ENCODE measurements around the gene SLC5A1. TPM values are rescaled to one million over a fixed set of nuclear protein-coding genes. Genes with fewer than 3 reads are reported as not detected.

The SLC5A1 gene
- total and polyA plus RNA-seq, 2 of the 8 experiments (the other 6 are each of a cell fraction or from before 2014, with no cell fraction given) = 0.06 TPM; not detected in 1

DNA sequence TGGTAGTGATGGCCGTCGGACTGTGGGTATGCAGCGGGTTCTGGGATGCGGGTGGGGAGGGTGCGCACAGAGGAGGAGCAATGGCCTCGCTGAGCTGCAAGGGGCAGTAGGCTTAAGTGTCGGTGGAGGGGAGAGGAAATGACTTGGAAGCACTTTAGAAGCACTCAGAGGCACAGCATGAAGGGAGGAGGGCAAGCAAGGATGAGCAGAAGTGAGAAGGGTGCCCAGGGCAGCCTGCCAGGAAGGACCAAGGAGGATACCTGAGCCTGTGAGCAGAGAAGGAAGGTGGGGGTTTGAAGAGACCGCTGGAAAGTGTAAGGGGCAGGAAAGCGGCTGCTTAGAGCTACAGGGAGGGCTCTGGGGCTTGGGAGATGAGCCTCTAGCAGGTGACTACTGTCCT, 330 bp downstream of the SLC5A1 start (continued):
- TF ChIP-seq, protein P1, sequence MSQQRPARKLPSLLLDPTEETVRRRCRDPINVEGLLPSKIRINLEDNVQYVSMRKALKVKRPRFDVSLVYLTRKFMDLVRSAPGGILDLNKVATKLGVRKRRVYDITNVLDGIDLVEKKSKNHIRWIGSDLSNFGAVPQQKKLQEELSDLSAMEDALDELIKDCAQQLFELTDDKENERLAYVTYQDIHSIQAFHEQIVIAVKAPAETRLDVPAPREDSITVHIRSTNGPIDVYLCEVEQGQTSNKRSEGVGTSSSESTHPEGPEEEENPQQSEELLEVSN (IDR thresholded peaks at IDR 0.05) = no peak
- TF ChIP-seq PHF8 (conservative IDR thresholded peaks at IDR 0.05; ENCODE audit: low read depth, low read length) (no peak), RNF2 (IDR thresholded peaks at IDR 0.05; ENCODE audit: borderline replicate concordance, low read depth, low read length, missing control alignments, poor library complexity, severe bottlenecking) (no peak), SIRT6 (IDR thresholded peaks at IDR 0.05; ENCODE audit: low read length) (no peak), GABPA (IDR thresholded peaks at IDR 0.05; ENCODE audit: borderline replicate concordance, insufficient read depth, low read length) (no peak)
- TF ChIP-seq, protein P2, sequence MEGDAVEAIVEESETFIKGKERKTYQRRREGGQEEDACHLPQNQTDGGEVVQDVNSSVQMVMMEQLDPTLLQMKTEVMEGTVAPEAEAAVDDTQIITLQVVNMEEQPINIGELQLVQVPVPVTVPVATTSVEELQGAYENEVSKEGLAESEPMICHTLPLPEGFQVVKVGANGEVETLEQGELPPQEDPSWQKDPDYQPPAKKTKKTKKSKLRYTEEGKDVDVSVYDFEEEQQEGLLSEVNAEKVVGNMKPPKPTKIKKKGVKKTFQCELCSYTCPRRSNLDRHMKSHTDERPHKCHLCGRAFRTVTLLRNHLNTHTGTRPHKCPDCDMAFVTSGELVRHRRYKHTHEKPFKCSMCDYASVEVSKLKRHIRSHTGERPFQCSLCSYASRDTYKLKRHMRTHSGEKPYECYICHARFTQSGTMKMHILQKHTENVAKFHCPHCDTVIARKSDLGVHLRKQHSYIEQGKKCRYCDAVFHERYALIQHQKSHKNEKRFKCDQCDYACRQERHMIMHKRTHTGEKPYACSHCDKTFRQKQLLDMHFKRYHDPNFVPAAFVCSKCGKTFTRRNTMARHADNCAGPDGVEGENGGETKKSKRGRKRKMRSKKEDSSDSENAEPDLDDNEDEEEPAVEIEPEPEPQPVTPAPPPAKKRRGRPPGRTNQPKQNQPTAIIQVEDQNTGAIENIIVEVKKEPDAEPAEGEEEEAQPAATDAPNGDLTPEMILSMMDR (IDR thresholded peaks at IDR 0.05; ENCODE audit: control extremely low read depth in 1 of 3, insufficient read depth in 1 of 3, low read depth in 1 of 3, low read length in 3 of 3) = no peak

All from H1 (cell line).